CD4-positive, alpha-beta T cell treated with Interleukin-4 for 1 hour (primary cell): ENCODE data around the gene ANKFN1.

ENCODE experiments used
- DNase-seq, 2 donors: peaks; one replicate each; pipeline ENCODE4 v3.0.0-alpha.2; 2020 to 2022

ANKFN1 gene

GRCh38 chr17:56148333-56148732, 4.9 kb upstream of the ANKFN1 start:
- DNase-seq: no peak

- no peak for DNase-seq
Measured at GRCh38 chr17:56149266-56150036, 3.8 kb upstream of the ANKFN1 start.

GRCh38 chr17:56150649-56151048, 2.6 kb upstream of the ANKFN1 start:
- DNase-seq: no peak

- DNase-seq: no peak
Measured at GRCh38 chr17:56157845-56158244, 4.6 kb downstream of the ANKFN1 start.

- no peak for DNase-seq
Measured at GRCh38 chr17:56158344-56158743, 5.1 kb downstream of the ANKFN1 start.

- DNase-seq: no peak
Measured at GRCh38 chr17:56158915-56159825, 5.9 kb downstream of the ANKFN1 start.

GRCh38 chr17:56159826-56160380, 6.6 kb downstream of the ANKFN1 start:
- DNase-seq: no peak

GRCh38 chr17:56160422-56160821, 7.1 kb downstream of the ANKFN1 start:
- no peak for DNase-seq

GRCh38 chr17:56165072-56165641, 11.9 kb downstream of the ANKFN1 start:
- no peak for DNase-seq

GRCh38 chr17:56167491-56167890, 14.2 kb downstream of the ANKFN1 start:
- no peak for DNase-seq

- no peak for DNase-seq
Measured at GRCh38 chr17:56169621-56170020, 16.3 kb downstream of the ANKFN1 start.

GRCh38 chr17:56171186-56171959, 18.1 kb downstream of the ANKFN1 start:
- no peak for DNase-seq

GRCh38 chr17:56172517-56172982, 19.3 kb downstream of the ANKFN1 start:
- no peak for DNase-seq

- DNase-seq: no peak
Measured at GRCh38 chr17:56173026-56173425, 19.8 kb downstream of the ANKFN1 start.

GRCh38 chr17:56173958-56174835, 20.9 kb downstream of the ANKFN1 start:
- no peak for DNase-seq

GRCh38 chr17:56175299-56175955, 22.2 kb downstream of the ANKFN1 start:
- no peak for DNase-seq

- no peak for DNase-seq
Measured at GRCh38 chr17:56176091-56176490, 22.8 kb downstream of the ANKFN1 start.

GRCh38 chr17:56177361-56177760, 24.1 kb downstream of the ANKFN1 start:
- DNase-seq: no peak

- DNase-seq: no peak
Measured at GRCh38 chr17:56178203-56178602, 24.9 kb downstream of the ANKFN1 start.

GRCh38 chr17:56182081-56182480, 28.8 kb downstream of the ANKFN1 start:
- DNase-seq: no peak

GRCh38 chr17:56184650-56185049, 31.4 kb downstream of the ANKFN1 start:
- DNase-seq: no peak
